ENCODE data around the gene ART4.

Gene ART4

GRCh38 chr12:14824012-14824634, 19.2 kb downstream of the ART4 start:
- Histone ChIP-seq H3K9me3 (ENCODE audit: low read length) (no peaks in the 10 kb centered on the region), H3K27ac (ENCODE audit: low read depth, low read length, poor library complexity, severe bottlenecking) (no peak overlapping the region), H3K27me3 (ENCODE audit: insufficient read depth, low read length) (no peaks in the 10 kb centered on the region), H3K9ac (ENCODE audit: low read length) (no peak overlapping the region), H3F3A (ENCODE audit: insufficient read depth, low read length) (no peaks in the 10 kb centered on the region), H2AFZ (ENCODE audit: low read length) (no peak overlapping the region), H3K4me1 (ENCODE audit: insufficient read depth, low read length, severe bottlenecking) (no peaks in the 10 kb centered on the region), H3K79me2 (ENCODE audit: insufficient read depth, low read length) (no peaks in the 10 kb centered on the region), H3K9me2 (ENCODE audit: low read depth, low read length) (no peaks in the 10 kb centered on the region), H3K4me3 (ENCODE audit: low read depth, low read length, poor library complexity, severe bottlenecking) (no peak overlapping the region), H4K20me1 (ENCODE audit: insufficient read depth, low read length) (no peaks in the 10 kb centered on the region), H3K36me3 (ENCODE audit: insufficient read depth, low read length) (no peaks in the 10 kb centered on the region), H3K4me2 (ENCODE audit: low read length) (no peak overlapping the region)
- TF ChIP-seq CTCF (IDR thresholded peaks at IDR 0.05; ENCODE audit: low read length): no peak

GRCh38 chr12:14814014-14814413, 29.3 kb downstream of the ART4 start, which contains the start of gene SMCO3:
TSS of gene SMCO3 (minus strand) at chr12:14814182. CDS start at chr12:14806680, 7,502 bp downstream.
- H4K20me1 ChIP-seq (ENCODE audit: insufficient read depth, low read length): no peaks in the 10 kb centered on the region
- no peak for TF ChIP-seq EZH2 (IDR thresholded peaks at IDR 0.05; ENCODE audit: borderline replicate concordance, low read length)
- TF ChIP-seq CTCF (IDR thresholded peaks at IDR 0.05; ENCODE audit: low read length): no peak
- no peaks in the 10 kb centered on the region for H3K9me3 ChIP-seq (ENCODE audit: low read length)
- no peak within 1 kb of the TSS for H3K4me2 ChIP-seq (ENCODE audit: low read length)
- no peaks in the 10 kb centered on the region for H3K79me2 ChIP-seq (ENCODE audit: insufficient read depth, low read length)
- H3K9me2 ChIP-seq (ENCODE audit: low read depth, low read length): no peaks in the 10 kb centered on the region
- no peak within 1 kb of the TSS for H3K27ac ChIP-seq (ENCODE audit: low read depth, low read length, poor library complexity, severe bottlenecking)
- H3K36me3 ChIP-seq (ENCODE audit: insufficient read depth, low read length): no peaks in the 10 kb centered on the region; the same call in 1 of the 2 replicates
- no peaks in the 10 kb centered on the region for H3F3A ChIP-seq (ENCODE audit: insufficient read depth, low read length)
- no peak within 1 kb of the TSS for H3K4me3 ChIP-seq (ENCODE audit: low read depth, low read length, poor library complexity, severe bottlenecking)
- no peak within 1 kb of the TSS for H2AFZ ChIP-seq (ENCODE audit: low read length)
- peaks cover 7% of the 10 kb centered on the region for H3K4me1 ChIP-seq (ENCODE audit: insufficient read depth, low read length, severe bottlenecking)
- H3K9ac ChIP-seq (ENCODE audit: low read length): no peak within 1 kb of the TSS
- no peaks in the 10 kb centered on the region for H3K27me3 ChIP-seq (ENCODE audit: insufficient read depth, low read length)

GRCh38 chr12:14811486-14811885, 31.8 kb downstream of the ART4 start:
- TF ChIP-seq EZH2 (IDR thresholded peaks at IDR 0.05; ENCODE audit: borderline replicate concordance, low read length): no peak
- no peak for TF ChIP-seq CTCF (IDR thresholded peaks at IDR 0.05; ENCODE audit: low read length)
- Histone ChIP-seq H4K20me1 (ENCODE audit: insufficient read depth, low read length) (no peaks in the 10 kb centered on the region), H3K9ac (ENCODE audit: low read length) (no peak overlapping the region), H3K9me2 (ENCODE audit: low read depth, low read length) (no peaks in the 10 kb centered on the region), H3K36me3 (ENCODE audit: insufficient read depth, low read length) (no peaks in the 10 kb centered on the region), H3F3A (ENCODE audit: insufficient read depth, low read length) (no peaks in the 10 kb centered on the region), H3K27ac (ENCODE audit: low read depth, low read length, poor library complexity, severe bottlenecking) (no peak overlapping the region), H3K4me3 (ENCODE audit: low read depth, low read length, poor library complexity, severe bottlenecking) (no peak overlapping the region), H3K27me3 (ENCODE audit: insufficient read depth, low read length) (no peaks in the 10 kb centered on the region), H3K79me2 (ENCODE audit: insufficient read depth, low read length) (no peaks in the 10 kb centered on the region), H3K4me1 (ENCODE audit: insufficient read depth, low read length, severe bottlenecking) (peaks cover 7% of the 10 kb centered on the region), H3K9me3 (ENCODE audit: low read length) (no peaks in the 10 kb centered on the region), H3K4me2 (ENCODE audit: low read length) (no peak overlapping the region), H2AFZ (ENCODE audit: low read length) (no peak overlapping the region)
